DMS79 treated with DMSO at 0.1 percent for 48 hours (cell line): ENCODE data around the gene MAL.

Source experiments
- DNase-seq: peaks from one replicate; lab custom pipeline; 2025; lab: John Stamatoyannopoulos, UW

The MAL gene

GRCh38 chr2:95061601-95062183, 36.2 kb downstream of the MAL start:
- no peak for DNase-seq

- peak; percentile 48 for DNase-seq
Observed at GRCh38 chr2:95062242-95063085, 37.0 kb downstream of the MAL start.

- DNase-seq: no peak
Observed at GRCh38 chr2:95063086-95063958, 37.8 kb downstream of the MAL start.

GRCh38 chr2:95068256-95068655, 42.7 kb downstream of the MAL start:
- no peak for DNase-seq

- DNase-seq: no peak
Observed at GRCh38 chr2:95069465-95069864, 44.0 kb downstream of the MAL start.

GRCh38 chr2:95071856-95072255, 46.3 kb downstream of the MAL start:
- no peak for DNase-seq

GRCh38 chr2:95072424-95072823, 46.9 kb downstream of the MAL start:
- DNase-seq: no peak

GRCh38 chr2:95073856-95074662, 48.6 kb downstream of the MAL start:
- DNase-seq: peak; percentile 18

- DNase-seq: peak; percentile 94
Observed at GRCh38 chr2:95074663-95075439, 49.3 kb downstream of the MAL start.

- DNase-seq: no peak
Observed at GRCh38 chr2:95075440-95076132, 50.1 kb downstream of the MAL start.

- DNase-seq: peak; percentile 73
Observed at GRCh38 chr2:95076705-95077529, 51.4 kb downstream of the MAL start.

- DNase-seq: peak; percentile 10
Observed at GRCh38 chr2:95077530-95077825, 52.0 kb downstream of the MAL start.

GRCh38 chr2:95077861-95078603, 52.5 kb downstream of the MAL start:
- DNase-seq: no peak

GRCh38 chr2:95079199-95079683, 53.7 kb downstream of the MAL start:
- DNase-seq: no peak

GRCh38 chr2:95082477-95082876, 57.0 kb downstream of the MAL start:
- no peak for DNase-seq

- no peak for DNase-seq
Observed at GRCh38 chr2:95086017-95086416, 60.5 kb downstream of the MAL start.

- DNase-seq: no peak
Observed at GRCh38 chr2:95087379-95087778, 61.9 kb downstream of the MAL start.

- no peak for DNase-seq
Observed at GRCh38 chr2:95091885-95092555, 66.5 kb downstream of the MAL start.
